ENCODE results near the gene C2orf66.

Gene C2orf66

DNA sequence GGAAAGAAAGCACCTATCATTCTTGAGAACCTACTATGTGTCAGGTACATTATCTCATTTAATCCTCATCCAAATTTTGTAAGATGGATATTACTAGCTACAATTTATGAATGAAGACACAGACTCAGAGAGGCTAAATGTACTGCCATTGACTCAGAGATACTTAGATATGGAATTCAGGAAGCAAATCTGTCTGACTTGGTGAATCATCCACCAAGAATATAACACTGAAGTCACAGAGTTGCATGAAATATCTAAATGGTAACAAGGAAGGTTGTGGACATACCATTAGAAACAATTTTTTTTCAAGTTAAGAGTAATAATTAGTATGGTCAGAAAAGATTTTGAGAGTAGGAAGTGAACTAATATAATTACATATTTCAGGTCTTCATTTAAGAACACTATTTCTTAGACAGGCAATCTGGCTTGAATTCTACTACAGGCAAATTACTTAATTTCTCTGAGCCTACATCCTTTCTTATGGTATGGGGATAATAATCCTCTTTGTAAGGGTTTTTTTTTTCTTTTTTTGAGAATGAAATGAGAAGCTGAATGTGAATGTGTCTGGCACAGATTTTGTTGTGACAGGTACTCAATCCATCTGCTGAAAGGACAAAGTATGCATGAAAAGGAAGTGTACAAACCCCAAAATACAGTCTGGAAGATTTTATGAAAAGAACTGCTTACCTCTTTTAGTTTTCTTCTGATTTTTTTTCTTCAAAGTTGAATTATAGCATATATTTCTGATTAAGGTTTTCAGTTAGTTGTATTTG, 14.8 kb upstream of the C2orf66 start:
- no peaks in the 10 kb centered on the region for H3K27me3 ChIP-seq (ENCODE audit: control insufficient read depth, insufficient read depth, low read length)
- H3K4me1 ChIP-seq (ENCODE audit: control insufficient read depth, insufficient read depth, low read length): no peaks in the 10 kb centered on the region
- H3K4me3 ChIP-seq (ENCODE audit: low read length): no peak overlapping the region
- H3K9ac ChIP-seq (ENCODE audit: low read length): no peak overlapping the region
- H3K9me3 ChIP-seq (ENCODE audit: control insufficient read depth, low read length): no peaks in the 10 kb centered on the region
- H3K36me3 ChIP-seq (ENCODE audit: control insufficient read depth, insufficient read depth, low read length): no peaks in the 10 kb centered on the region

DNA sequence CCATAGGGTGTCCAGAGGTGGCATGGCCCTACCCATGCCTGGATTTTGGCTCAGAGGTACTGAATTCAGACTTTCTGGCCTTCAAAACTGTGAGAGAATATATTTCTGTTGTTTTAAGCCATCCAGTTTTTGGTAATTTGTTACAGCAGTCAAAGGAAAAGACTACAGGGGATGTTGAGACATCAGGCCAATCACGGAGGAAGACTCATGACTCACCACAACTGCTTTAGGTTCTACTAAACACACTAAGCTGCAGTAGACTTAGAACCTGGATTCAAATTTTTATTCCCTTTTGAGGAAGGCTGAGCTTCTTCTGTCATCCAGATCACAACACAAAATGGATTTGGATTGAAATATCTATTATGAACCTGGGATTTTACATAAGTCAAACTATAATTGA, 12.0 kb upstream of the C2orf66 start:
- H3K9me3 ChIP-seq (ENCODE audit: control insufficient read depth, low read length): no peaks in the 10 kb centered on the region
- no peak overlapping the region for H3K4me3 ChIP-seq (ENCODE audit: low read length)
- no peaks in the 10 kb centered on the region for H3K4me1 ChIP-seq (ENCODE audit: control insufficient read depth, insufficient read depth, low read length)
- H3K27me3 ChIP-seq (ENCODE audit: control insufficient read depth, insufficient read depth, low read length): no peaks in the 10 kb centered on the region
- no peak overlapping the region for H3K9ac ChIP-seq (ENCODE audit: low read length)
- no peaks in the 10 kb centered on the region for H3K36me3 ChIP-seq (ENCODE audit: control insufficient read depth, insufficient read depth, low read length)

DNA sequence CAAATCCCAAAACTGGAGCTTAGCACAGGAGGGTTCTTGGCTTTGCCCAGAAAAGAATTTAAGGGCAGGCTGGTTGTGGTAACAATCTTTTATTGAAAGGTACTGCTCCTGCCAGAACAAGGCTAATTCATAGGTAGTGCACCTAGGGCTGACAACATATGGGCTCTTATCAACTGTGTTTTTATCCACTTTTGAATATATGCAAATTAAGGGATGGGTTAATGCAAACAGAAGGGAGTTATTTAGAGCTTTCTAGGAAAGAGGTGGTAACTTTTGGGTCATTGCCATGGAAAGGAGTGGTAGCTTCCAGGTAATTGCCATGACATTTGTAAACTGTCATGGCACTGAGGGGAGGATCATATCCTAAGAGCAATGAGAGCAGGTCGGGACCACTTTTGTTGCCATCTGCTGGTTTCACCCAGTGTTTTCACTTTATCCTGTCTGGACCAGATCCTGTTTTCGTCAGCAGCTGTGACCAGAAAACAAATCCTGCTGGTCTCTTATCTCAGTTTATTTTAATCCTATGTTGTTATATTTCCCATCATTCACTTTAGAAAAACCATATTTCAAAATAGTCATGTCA, 981 bp downstream of the C2orf66 start:
- no peaks in the 10 kb centered on the region for H3K36me3 ChIP-seq (ENCODE audit: control insufficient read depth, insufficient read depth, low read length)
- H3K4me1 ChIP-seq (ENCODE audit: control insufficient read depth, insufficient read depth, low read length): no peaks in the 10 kb centered on the region
- no peaks in the 10 kb centered on the region for H3K27me3 ChIP-seq (ENCODE audit: control insufficient read depth, insufficient read depth, low read length)
- H3K9ac ChIP-seq (ENCODE audit: low read length): no peak overlapping the region
- H3K9me3 ChIP-seq (ENCODE audit: control insufficient read depth, low read length): no peaks in the 10 kb centered on the region
- H3K4me3 ChIP-seq (ENCODE audit: low read length): no peak overlapping the region

DNA sequence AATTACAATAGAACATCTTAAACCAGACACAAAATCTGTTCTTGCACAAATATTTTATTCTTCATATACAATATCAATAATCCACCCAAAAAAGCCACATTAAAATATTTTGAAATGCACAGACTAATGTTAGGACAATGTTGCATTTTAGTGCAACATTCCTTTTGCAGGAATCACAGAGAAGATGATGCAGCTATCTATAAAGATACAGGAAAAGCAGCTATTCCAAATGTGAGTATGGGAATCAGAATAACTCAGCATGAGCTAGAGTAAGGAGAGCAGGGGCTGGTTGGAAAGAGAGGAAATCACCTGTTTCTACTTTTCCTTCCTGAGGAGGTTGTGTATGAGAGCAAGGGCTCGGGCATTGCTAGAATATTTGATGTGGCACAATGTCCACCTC, 4.8 kb downstream of the C2orf66 start:
- Histone ChIP-seq H3K9me3 (ENCODE audit: control insufficient read depth, low read length) (no peaks in the 10 kb centered on the region), H3K27me3 (ENCODE audit: control insufficient read depth, insufficient read depth, low read length) (no peaks in the 10 kb centered on the region), H3K4me1 (ENCODE audit: control insufficient read depth, insufficient read depth, low read length) (no peaks in the 10 kb centered on the region), H3K9ac (ENCODE audit: low read length) (no peak overlapping the region), H3K4me3 (ENCODE audit: low read length) (no peak overlapping the region), H3K36me3 (ENCODE audit: control insufficient read depth, insufficient read depth, low read length) (no peaks in the 10 kb centered on the region)

DNA sequence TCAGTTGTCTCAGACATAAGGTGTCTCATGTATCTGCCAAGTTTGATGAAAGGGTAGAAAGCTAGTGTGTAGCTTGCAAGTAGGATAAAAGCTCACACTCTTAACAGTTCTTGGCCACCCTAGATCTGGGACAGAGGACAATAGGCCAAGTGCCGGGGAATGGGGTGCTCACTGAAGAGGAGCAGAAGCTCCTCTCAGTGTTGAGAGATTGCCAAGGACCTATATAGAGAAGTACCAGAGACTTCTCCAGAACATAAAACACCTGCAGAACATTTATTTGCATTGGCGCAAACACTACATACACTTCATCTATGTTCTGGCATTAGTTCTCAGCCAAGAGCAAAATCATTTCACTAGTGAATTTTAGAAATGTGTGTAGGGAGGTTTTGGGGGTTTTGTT, 6.8 kb downstream of the C2orf66 start:
- H3K27me3 ChIP-seq (ENCODE audit: control insufficient read depth, insufficient read depth, low read length): no peaks in the 10 kb centered on the region
- H3K9me3 ChIP-seq (ENCODE audit: control insufficient read depth, low read length): no peaks in the 10 kb centered on the region
- H3K36me3 ChIP-seq (ENCODE audit: control insufficient read depth, insufficient read depth, low read length): no peaks in the 10 kb centered on the region
- no peak overlapping the region for H3K9ac ChIP-seq (ENCODE audit: low read length)
- no peaks in the 10 kb centered on the region for H3K4me1 ChIP-seq (ENCODE audit: control insufficient read depth, insufficient read depth, low read length)
- no peak overlapping the region for H3K4me3 ChIP-seq (ENCODE audit: low read length)

DNA sequence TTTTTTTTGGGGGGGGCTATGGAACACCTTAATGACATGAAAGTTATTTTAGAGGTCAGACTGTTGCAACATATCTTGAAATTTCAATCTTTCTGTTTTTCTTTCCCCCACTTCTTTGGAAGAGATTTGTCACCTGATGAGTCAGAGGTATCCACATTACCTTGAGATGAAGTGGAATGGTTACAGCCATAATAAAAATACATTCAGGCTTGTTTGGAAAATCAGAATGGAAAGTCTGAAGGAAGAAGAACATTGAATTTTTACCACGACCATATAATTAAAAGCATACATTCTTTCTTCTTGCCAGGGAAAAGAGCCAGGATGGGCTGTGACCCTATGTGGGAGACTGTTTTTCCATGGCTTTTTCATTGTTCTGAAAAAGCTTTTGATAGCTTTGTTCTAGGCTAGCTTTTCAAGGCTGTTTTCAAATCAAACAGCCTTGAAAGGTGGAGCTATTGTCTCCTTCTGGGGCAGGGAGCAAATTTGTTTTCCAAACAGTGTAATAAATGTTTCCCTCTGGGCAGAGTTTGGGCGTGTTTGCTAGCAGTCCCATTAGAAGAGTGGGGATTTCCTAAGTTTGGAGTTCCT, 7.4 kb downstream of the C2orf66 start:
- Histone ChIP-seq H3K4me1 (ENCODE audit: control insufficient read depth, insufficient read depth, low read length) (no peaks in the 10 kb centered on the region), H3K27me3 (ENCODE audit: control insufficient read depth, insufficient read depth, low read length) (no peaks in the 10 kb centered on the region), H3K9me3 (ENCODE audit: control insufficient read depth, low read length) (no peaks in the 10 kb centered on the region), H3K4me3 (ENCODE audit: low read length) (no peak overlapping the region), H3K36me3 (ENCODE audit: control insufficient read depth, insufficient read depth, low read length) (no peaks in the 10 kb centered on the region), H3K9ac (ENCODE audit: low read length) (no peak overlapping the region)

DNA sequence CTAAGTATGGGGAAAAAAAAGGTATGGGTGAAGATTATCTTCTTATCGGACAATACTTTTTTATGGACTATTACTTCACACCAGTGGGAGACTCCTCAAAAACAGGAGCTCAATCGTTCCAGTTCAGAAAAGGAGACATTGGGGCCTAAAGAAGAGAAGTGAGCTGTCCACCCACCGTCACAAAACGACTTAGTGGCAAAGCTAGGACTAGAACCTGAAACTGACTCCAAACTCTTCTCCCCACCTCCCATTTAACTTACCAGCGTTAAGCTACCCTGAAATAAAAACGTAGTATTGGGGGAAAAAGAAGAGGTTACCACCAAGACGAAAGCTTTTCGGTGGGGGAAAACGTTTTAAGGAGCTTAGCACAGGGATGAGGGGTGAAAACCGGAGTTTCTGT, 10.2 kb downstream of the C2orf66 start:
- Histone ChIP-seq H3K9ac (ENCODE audit: low read length) (peak overlapping the region; percentile 88), H3K4me3 (ENCODE audit: low read length) (peak overlapping the region; percentile 52), H3K27me3 (ENCODE audit: control insufficient read depth, insufficient read depth, low read length) (no peaks in the 10 kb centered on the region), H3K36me3 (ENCODE audit: control insufficient read depth, insufficient read depth, low read length) (no peaks in the 10 kb centered on the region), H3K9me3 (ENCODE audit: control insufficient read depth, low read length) (no peaks in the 10 kb centered on the region), H3K4me1 (ENCODE audit: control insufficient read depth, insufficient read depth, low read length) (no peaks in the 10 kb centered on the region)

DNA sequence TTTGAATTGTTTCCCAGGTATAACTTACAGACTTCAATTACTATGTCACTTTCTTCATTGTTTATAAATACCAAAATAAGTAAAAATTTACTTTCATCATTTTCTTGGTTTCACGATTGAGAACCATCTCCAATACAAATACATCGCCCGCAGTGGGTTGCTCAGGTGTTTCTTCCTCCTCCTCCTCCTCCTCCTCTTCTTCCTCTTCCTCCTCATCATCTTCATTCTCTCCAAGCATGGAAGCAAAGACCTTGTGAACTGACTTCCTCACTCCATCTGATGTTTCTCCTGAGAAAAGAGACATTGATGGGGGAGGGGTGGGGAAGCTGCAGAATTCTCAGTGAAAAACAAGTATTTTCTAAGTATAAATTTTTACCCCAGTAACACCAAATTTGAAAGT, 16.3 kb downstream of the C2orf66 start:
- H3K9ac ChIP-seq (ENCODE audit: low read length): no peak overlapping the region
- H3K4me1 ChIP-seq (ENCODE audit: control insufficient read depth, insufficient read depth, low read length): no peaks in the 10 kb centered on the region
- H3K36me3 ChIP-seq (ENCODE audit: control insufficient read depth, insufficient read depth, low read length): no peaks in the 10 kb centered on the region
- H3K4me3 ChIP-seq (ENCODE audit: low read length): no peak overlapping the region
- H3K27me3 ChIP-seq (ENCODE audit: control insufficient read depth, insufficient read depth, low read length): no peaks in the 10 kb centered on the region
- no peaks in the 10 kb centered on the region for H3K9me3 ChIP-seq (ENCODE audit: control insufficient read depth, low read length)

DNA sequence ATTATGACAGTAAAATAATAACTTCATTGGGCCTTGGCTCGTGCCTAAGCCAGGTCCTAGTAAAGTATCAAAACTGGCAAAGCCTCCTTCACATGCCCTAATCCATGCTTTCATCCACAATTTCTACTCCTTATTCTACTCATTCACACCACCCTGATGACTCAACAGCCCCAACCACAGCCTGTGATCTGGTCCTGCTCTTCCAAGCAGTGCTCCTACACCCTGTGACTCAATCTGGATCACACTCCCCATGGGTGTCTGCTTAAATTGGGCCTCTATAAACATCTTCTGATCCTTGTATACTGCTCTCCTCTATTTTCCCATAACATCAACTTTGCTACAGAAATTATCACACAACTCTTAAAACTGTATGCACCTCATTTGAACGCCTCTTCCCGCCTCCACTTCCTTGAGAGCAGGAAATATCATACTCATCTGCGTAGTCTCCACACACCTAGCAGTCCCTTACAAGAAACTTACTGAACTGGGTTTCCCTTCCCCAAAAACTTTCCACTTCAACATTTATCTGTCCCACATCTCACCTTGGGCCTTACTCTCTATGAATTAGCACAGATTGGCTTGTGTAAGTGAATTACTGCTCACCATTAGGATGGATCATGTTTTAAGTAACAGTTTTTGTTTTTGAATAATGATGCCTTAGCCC, 25.6 kb downstream of the C2orf66 start:
- Histone ChIP-seq H3K9me3 (ENCODE audit: control insufficient read depth, low read length) (no peaks in the 10 kb centered on the region), H3K36me3 (ENCODE audit: control insufficient read depth, insufficient read depth, low read length) (peaks cover 5% of the 10 kb centered on the region), H3K4me3 (ENCODE audit: low read length) (no peak overlapping the region), H3K4me1 (ENCODE audit: control insufficient read depth, insufficient read depth, low read length) (no peaks in the 10 kb centered on the region), H3K27me3 (ENCODE audit: control insufficient read depth, insufficient read depth, low read length) (no peaks in the 10 kb centered on the region), H3K9ac (ENCODE audit: low read length) (no peak overlapping the region)

DNA sequence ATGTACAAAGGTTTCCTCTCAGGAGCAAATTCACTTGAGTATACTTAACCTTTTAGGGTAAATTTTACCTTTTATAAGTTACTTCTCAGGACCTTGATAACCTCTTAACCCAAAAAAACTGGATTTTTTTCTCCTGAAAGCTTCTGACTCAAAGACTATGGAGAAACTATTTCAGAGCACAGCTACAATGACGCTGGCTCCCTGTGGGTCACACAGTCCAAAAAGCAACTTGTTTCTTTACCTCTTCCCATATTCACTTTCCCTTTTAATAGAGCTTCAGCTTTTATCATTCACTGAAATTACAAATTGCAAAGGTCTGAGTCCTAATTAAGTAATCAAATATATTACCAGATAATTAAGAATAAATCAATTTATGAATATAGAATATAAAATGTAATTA, 42.1 kb downstream of the C2orf66 start:
- no peaks in the 10 kb centered on the region for H3K9me3 ChIP-seq (ENCODE audit: control insufficient read depth, low read length)
- H3K4me3 ChIP-seq (ENCODE audit: low read length): no peak overlapping the region
- no peaks in the 10 kb centered on the region for H3K36me3 ChIP-seq (ENCODE audit: control insufficient read depth, insufficient read depth, low read length)
- H3K27me3 ChIP-seq (ENCODE audit: control insufficient read depth, insufficient read depth, low read length): no peaks in the 10 kb centered on the region
- H3K4me1 ChIP-seq (ENCODE audit: control insufficient read depth, insufficient read depth, low read length): no peaks in the 10 kb centered on the region
- H3K9ac ChIP-seq (ENCODE audit: low read length): no peak overlapping the region

DNA sequence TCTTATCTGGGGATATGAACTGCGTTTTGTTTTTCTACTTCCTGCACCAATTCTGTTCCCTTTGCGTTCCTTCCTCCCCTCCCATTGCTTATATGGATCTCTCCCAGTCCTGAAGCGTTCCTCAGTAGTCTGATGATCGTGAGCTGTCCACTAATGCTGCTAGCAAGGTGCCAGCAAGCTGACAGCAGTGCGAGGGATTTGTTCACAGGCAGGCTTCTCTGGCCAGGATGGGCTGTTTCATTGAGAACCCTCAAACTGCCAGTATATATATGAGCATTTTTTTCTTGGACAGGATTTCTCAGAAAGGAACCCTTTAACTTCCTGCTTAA, 49.8 kb downstream of the C2orf66 start:
- no peaks in the 10 kb centered on the region for H3K4me1 ChIP-seq (ENCODE audit: control insufficient read depth, insufficient read depth, low read length)
- H3K9ac ChIP-seq (ENCODE audit: low read length): no peak overlapping the region
- H3K9me3 ChIP-seq (ENCODE audit: control insufficient read depth, low read length): no peaks in the 10 kb centered on the region
- H3K27me3 ChIP-seq (ENCODE audit: control insufficient read depth, insufficient read depth, low read length): no peaks in the 10 kb centered on the region
- no peak overlapping the region for H3K4me3 ChIP-seq (ENCODE audit: low read length)
- H3K36me3 ChIP-seq (ENCODE audit: control insufficient read depth, insufficient read depth, low read length): no peaks in the 10 kb centered on the region

All from mucosa of stomach (tissue), 1 donor.